ENCODE results near the gene ZBTB48. TPM values are rescaled to one million over a fixed set of nuclear protein-coding genes. Genes with fewer than 3 reads are reported as not detected.

Gene ZBTB48
- total RNA-seq, 2 experiments from 2014 or later = 23.2 to 26.0 TPM

- ChIA-PET CTCF (interaction anchor here (1.1 kb wide), 1 partner anchor 12 kb away, joined by 3 read pairs; no protein-coding TSS in a partner anchor), POLR2A (interaction anchor here (0.8 to 1.2 kb wide), 2 partner anchors 10 to 13 kb away, joined by 4 to 6 read pairs; no protein-coding TSS in a partner anchor)
- H3K27me3 Mint-ChIP-seq = no peaks in the 10 kb centered on the region
- H3K4me3 Mint-ChIP-seq = peak overlapping the region; percentile 80
- peaks cover 20% of the 10 kb centered on the region for H3K4me1 Mint-ChIP-seq
- H3K36me3 Mint-ChIP-seq (ENCODE audit: low read depth) = peaks cover 6% of the 10 kb centered on the region
- intact Hi-C loops (cut with DNase I, micrococcal nuclease) = no loop called here
- DNase-seq (peak; percentile 75), ATAC-seq (no peak)
- no peaks in the 10 kb centered on the region for H3K9me3 Mint-ChIP-seq (ENCODE audit: low read depth)
- H3K27ac Mint-ChIP-seq = no peak overlapping the region
Observed at GRCh38 chr1:6614019-6614928, 34.5 kb downstream of the ZBTB48 start.

GRCh38 chr1:6614929-6615785 is 35.4 kb downstream of the ZBTB48 start:
- peak; percentile 23 for DNase-seq
- Mint-ChIP-seq H3K27ac (peak overlapping the region; percentile 83), H3K27me3 (no peaks in the 10 kb centered on the region), H3K4me1 (peaks cover 20% of the 10 kb centered on the region), H3K36me3 (ENCODE audit: low read depth) (peaks cover 14% of the 10 kb centered on the region), H3K9me3 (ENCODE audit: low read depth) (no peaks in the 10 kb centered on the region), H3K4me3 (peak overlapping the region; percentile 66)
- POLR2A ChIA-PET = interaction anchor here (0.6 kb wide), 1 partner anchor 34 kb away, joined by 5 read pairs; no protein-coding TSS in a partner anchor
- intact Hi-C loops (cut with DNase I, micrococcal nuclease) = no loop called here
- CTCF ChIA-PET = interaction anchor here (0.6 to 1.3 kb wide), 4 partner anchors 11 to 150 kb away, joined by 3 to 4 read pairs (median 3); partner anchors contain the start of gene ZBTB48
- no peak for ATAC-seq

- H3K9me3 Mint-ChIP-seq (ENCODE audit: low read depth) = no peaks in the 10 kb centered on the region
- CTCF ChIA-PET = no interaction called here
- peaks cover 37% of the 10 kb centered on the region for H3K36me3 Mint-ChIP-seq (ENCODE audit: low read depth)
- peaks cover 12% of the 10 kb centered on the region for H3K4me1 Mint-ChIP-seq
- no peak overlapping the region for H3K27ac Mint-ChIP-seq
- no peak for DNase-seq
- intact Hi-C loops (cut with DNase I, micrococcal nuclease) = no loop called here
- POLR2A ChIA-PET = interaction anchor here (0.7 kb wide), 2 partner anchors 8 to 39 kb away, joined by 3 to 5 read pairs; partner anchors contain the start of gene ZBTB48
- H3K4me3 Mint-ChIP-seq = no peak overlapping the region
- H3K27me3 Mint-ChIP-seq = no peaks in the 10 kb centered on the region
- no peak for ATAC-seq
Observed at GRCh38 chr1:6619045-6619444, 39.3 kb downstream of the ZBTB48 start.

DNA sequence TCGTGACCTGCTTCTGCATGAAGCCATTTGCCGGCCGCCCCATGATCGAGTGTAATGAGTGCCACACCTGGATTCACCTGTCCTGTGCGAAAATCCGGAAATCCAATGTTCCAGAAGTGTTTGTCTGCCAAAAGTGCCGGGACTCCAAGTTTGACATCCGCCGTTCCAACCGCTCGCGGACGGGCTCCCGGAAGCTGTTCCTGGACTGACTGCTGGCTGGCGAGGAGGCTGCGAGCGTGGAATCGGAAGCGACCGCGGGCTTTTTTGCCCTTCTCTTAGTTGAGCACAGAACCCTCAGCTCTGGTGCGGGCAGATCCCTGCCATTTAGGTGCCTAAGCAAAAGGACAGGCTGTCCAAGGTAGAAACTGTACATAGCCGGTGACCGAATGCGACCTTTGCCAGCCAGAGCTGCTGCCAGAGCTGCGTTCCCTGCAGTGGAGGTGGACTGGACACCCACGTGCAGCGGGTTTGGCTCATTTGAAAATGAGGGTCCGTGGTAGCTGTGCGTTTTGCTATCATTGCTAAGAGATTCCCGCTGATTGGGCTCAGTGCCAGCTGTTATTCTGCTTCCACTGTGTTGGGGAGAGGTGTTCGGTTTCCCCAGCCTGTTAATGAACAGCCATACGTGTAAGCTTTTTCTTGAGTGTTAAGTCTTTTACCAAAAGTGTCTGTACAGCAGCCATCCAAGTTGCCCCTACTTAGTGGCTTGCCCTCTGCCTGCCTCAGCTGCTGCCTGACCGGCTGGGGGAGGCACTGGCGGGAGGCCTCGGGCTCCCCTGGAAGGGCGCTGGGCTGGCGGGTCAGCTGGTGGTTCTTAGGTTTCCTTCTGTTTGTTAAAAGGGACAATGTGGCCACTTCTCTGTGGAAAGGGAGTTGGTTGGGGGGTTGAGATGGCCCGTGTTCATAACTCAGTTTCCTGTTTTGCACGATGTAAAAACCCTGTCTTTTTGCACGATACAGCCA is 41.9 kb downstream of the ZBTB48 start:
- no peaks in the 10 kb centered on the region for H3K9me3 Mint-ChIP-seq (ENCODE audit: low read depth)
- intact Hi-C loops (cut with DNase I, micrococcal nuclease) = no loop called here
- H3K4me1 Mint-ChIP-seq = peaks cover 15% of the 10 kb centered on the region
- no peak overlapping the region for H3K27ac Mint-ChIP-seq
- POLR2A ChIA-PET = interaction anchor here (0.8 to 1.1 kb wide), 2 partner anchors 18 to 163 kb away, joined by 3 to 5 read pairs; no protein-coding TSS in a partner anchor
- DNase-seq (no peak), ATAC-seq (no peak)
- CTCF ChIA-PET = interaction anchor here (0.8 to 1.4 kb wide), 2 partner anchors 35 to 156 kb away, joined by 3 read pairs; partner anchors contain the start of gene TNFRSF25
- no peaks in the 10 kb centered on the region for H3K27me3 Mint-ChIP-seq
- no peak overlapping the region for H3K4me3 Mint-ChIP-seq
- H3K36me3 Mint-ChIP-seq (ENCODE audit: low read depth) = peaks cover 35% of the 10 kb centered on the region

GRCh38 chr1:6622396-6623152 is 42.8 kb downstream of the ZBTB48 start:
- H3K4me3 Mint-ChIP-seq = no peak overlapping the region
- peaks cover 42% of the 10 kb centered on the region for H3K36me3 Mint-ChIP-seq (ENCODE audit: low read depth)
- no peak overlapping the region for H3K27ac Mint-ChIP-seq
- DNase-seq = no peak
- H3K9me3 Mint-ChIP-seq (ENCODE audit: low read depth) = no peaks in the 10 kb centered on the region
- ChIA-PET POLR2A (interaction anchor here (0.6 to 1.1 kb wide), 2 partner anchors 19 to 76 kb away, joined by 3 to 4 read pairs; no protein-coding TSS in a partner anchor), CTCF (interaction anchor here (0.8 to 1.2 kb wide), 2 partner anchors 36 to 136 kb away, joined by 3 read pairs; no protein-coding TSS in a partner anchor)
- peaks cover 20% of the 10 kb centered on the region for H3K4me1 Mint-ChIP-seq
- no peaks in the 10 kb centered on the region for H3K27me3 Mint-ChIP-seq
- intact Hi-C loops (cut with DNase I, micrococcal nuclease) = no loop called here
- ATAC-seq = no peak

DNA sequence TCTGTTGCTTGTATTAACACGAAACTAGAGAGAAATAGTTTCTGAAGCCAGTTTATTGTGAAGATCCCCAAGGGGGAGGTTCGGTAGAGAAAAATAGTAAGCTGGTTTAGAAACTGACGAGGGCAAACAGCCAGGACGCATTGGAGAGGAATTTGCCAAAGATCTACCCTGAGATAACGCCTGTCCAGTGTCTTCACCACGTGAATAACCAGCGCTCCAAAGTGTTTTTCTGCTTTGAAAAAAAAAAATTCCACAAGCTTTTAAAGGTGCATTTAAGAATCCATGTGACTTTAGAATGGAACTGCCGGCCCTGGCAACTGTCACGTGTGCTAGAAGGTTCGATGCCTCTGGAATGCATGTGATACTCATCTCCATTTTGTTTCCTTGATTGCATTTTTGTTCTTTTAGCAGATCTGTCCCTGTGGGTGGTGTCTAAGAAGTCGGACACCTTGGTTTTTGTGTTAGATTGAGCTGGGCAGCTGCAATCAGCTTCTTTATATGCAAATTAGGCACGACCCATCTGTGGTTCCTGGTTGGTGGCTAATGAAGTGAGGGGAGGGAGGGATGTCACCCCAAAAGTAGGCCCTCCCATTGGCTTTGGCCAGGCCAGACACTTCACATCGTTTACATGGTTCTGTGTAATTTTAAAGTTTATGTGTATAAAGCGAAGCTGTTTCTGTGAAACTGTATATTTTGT is 43.6 kb downstream of the ZBTB48 start:
- no peaks in the 10 kb centered on the region for H3K9me3 Mint-ChIP-seq (ENCODE audit: low read depth)
- H3K27me3 Mint-ChIP-seq = no peaks in the 10 kb centered on the region
- no peak overlapping the region for H3K4me3 Mint-ChIP-seq
- no peak for DNase-seq
- H3K27ac Mint-ChIP-seq = no peak overlapping the region
- intact Hi-C loops (cut with DNase I, micrococcal nuclease) = no loop called here
- POLR2A ChIA-PET = interaction anchor here (0.6 kb wide), 1 partner anchor 75 kb away, joined by 4 read pairs; no protein-coding TSS in a partner anchor
- no peak for ATAC-seq
- CTCF ChIA-PET = interaction anchor here (0.6 to 1.6 kb wide), 7 partner anchors 9 to 137 kb away, joined by 3 to 7 read pairs (median 3); partner anchors contain the start of genes NOL9, TAS1R1 and ZBTB48
- H3K36me3 Mint-ChIP-seq (ENCODE audit: low read depth) = peaks cover 44% of the 10 kb centered on the region
- H3K4me1 Mint-ChIP-seq = peaks cover 26% of the 10 kb centered on the region

DNA sequence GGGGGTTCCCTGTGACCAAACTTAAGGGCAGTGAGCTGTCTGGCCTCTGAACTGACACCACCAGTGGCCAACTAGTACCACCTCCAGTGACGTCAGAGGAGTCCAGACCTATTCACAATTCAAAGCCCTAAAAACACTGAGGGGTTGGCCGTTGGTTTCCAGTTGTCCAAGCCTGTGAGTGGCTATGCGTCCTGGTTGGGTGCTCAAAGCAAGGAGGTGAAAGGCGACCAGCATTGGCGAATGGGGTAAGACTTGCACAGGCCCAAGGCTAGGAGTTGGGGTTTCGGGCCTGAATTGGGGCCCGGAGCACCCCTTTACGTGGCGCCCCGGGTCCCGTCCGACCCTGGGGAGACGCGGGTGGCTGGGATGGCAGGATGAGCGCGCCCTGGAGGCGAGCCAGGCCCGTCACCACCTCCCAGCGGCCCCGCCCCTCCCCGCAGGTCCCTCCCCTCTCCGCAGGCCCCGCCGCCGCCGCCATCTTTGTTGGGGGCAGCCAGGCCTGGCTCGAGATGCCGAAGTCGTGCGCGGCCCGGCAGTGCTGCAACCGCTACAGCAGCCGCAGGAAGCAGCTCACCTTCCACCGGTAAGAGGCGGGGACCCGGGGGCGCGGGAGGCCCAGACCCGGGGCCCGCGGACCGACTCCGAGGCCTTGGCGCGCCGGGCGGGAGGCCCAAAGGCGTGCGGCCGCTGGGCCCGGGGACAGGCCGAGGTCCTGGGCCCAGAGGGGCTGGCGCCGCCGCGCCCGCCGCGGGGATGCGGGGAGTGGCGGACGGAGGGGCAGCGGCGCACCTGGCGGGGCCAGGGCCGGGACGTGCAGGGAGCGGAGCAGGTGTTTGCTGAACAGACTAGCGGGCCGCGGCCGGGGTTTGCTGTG is 45.2 kb downstream of the ZBTB48 start, which contains the start of gene THAP3:
THAP3 (plus strand) TSS at position 159 of the 874 bp plus-strand sequence; CDS start at position 510, 351 bp downstream.
- intact Hi-C loops (cut with DNase I, micrococcal nuclease) = loop anchor here (1.0 to 5.0 kb wide), 10 partner anchors 12 to 633 kb away; partner anchors contain the start of genes ZBTB48 (in 2 of the 2), CAMTA1 (in 1 of the 2), DNAJC11 (in 1 of the 2) and KLHL21 (in 1 of the 2)
- ChIA-PET POLR2A (interaction anchor here (0.6 to 0.7 kb wide), 2 partner anchors 21 to 77 kb away, joined by 3 to 6 read pairs; partner anchors contain the start of gene DNAJC11), CTCF (interaction anchor here (0.5 to 1.6 kb wide), 5 partner anchors 7 to 139 kb away, joined by 3 to 7 read pairs (median 4); partner anchors contain the start of genes NOL9, TAS1R1 and ZBTB48)
- H3K9me3 Mint-ChIP-seq (ENCODE audit: low read depth) = no peaks in the 10 kb centered on the region
- H3K27me3 Mint-ChIP-seq = no peaks in the 10 kb centered on the region
- H3K4me3 Mint-ChIP-seq = peak within 1 kb of the TSS; percentile 85
- peak within 1 kb of the TSS; percentile 78 for H3K27ac Mint-ChIP-seq
- ATAC-seq = peak; percentile 98
- H3K4me1 Mint-ChIP-seq = peaks cover 28% of the 10 kb centered on the region
- peaks cover 41% of the 10 kb centered on the region for H3K36me3 Mint-ChIP-seq (ENCODE audit: low read depth)
- peak; percentile 96 for DNase-seq

DNA sequence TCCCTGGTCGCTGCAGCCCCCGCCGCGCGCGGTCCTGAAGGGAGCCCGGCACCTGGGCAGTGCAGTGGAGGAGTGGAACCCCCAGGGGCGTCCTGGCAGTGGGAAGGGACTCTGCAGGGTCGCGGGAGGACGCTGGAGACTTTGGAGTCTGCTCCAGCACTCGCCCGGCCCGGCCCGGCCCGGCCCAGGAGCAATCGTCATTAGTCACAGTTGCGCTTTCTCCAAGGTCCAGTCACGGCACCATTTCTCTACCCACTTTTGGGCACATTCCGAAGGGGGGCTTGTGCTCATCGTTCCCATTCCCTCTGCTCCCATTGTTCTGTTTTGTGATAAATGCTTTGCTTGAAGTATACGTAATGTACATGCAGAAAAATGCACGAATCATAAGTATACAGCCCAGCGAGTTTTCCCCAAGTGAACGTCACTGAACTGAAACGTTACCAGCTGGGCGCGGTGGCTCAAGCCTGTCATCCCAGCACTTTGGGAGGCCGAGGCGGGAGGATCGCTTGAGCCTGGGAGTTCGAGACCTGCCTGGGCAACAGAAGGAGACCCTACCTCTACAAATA is 45.9 kb downstream of the ZBTB48 start:
- Mint-ChIP-seq H3K4me3 (peak overlapping the region; percentile 85), H3K4me1 (peaks cover 31% of the 10 kb centered on the region), H3K9me3 (ENCODE audit: low read depth) (no peaks in the 10 kb centered on the region), H3K36me3 (ENCODE audit: low read depth) (peaks cover 36% of the 10 kb centered on the region), H3K27me3 (no peaks in the 10 kb centered on the region), H3K27ac (peak overlapping the region; percentile 78)
- ChIA-PET POLR2A (no interaction called here), CTCF (interaction anchor here (1.1 kb wide), 1 partner anchor 26 kb away, joined by 9 read pairs; no protein-coding TSS in a partner anchor)
- DNase-seq = peak; percentile 47
- intact Hi-C loops (cut with DNase I, micrococcal nuclease) = loop anchor here (1.0 to 5.0 kb wide), 10 partner anchors 12 to 633 kb away; partner anchors contain the start of genes ZBTB48 (in 2 of the 2), CAMTA1 (in 1 of the 2), DNAJC11 (in 1 of the 2) and KLHL21 (in 1 of the 2)
- no peak for ATAC-seq

Data from activated CD4-positive, alpha-beta T cell treated with anti-CD3 and anti-CD28 coated beads for 36 hours (primary cell).